Measurements from ENCODE around the gene KCTD18. TPM values are rescaled to one million over a fixed set of nuclear protein-coding genes. Genes with fewer than 3 reads are reported as not detected.

Gene KCTD18
- total RNA-seq, 2 donors from 2014 or later: 14.8 to 31.7 TPM

DNA sequence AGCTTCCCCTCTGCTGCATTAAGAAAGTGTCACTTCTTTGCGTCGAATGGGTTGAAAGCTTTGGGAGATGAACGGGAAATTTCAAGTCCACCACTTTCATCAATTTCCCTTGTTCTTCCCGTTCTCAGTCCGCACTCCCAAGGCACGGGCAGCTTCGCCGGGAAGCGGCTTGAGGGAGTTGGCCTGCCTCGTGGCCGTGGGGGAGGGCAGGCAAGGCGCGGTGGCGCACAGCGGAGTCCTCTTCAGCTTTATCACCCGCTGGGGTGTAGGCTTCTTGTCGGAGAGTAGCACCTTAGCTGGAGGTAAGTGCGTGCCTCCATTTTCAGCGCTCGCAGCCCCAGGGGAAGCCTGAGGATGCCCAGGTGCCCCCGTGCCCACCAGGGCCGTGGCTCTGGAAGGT lies 19.9 kb downstream of the KCTD18 start:
- DNase-seq (ENCODE audit: low spot score) (no peak), ATAC-seq (ENCODE audit: insufficient number of reproducible peaks, low FRiP score, low read depth) (no peak)
- Histone ChIP-seq H3K36me3 (peaks cover 26% of the 10 kb centered on the region), H3K4me1 (ENCODE audit: control insufficient read depth in 1 of 2, low read depth in 2 of 2) (no peaks in the 10 kb centered on the region), H3K9me3 (no peaks in the 10 kb centered on the region), H3K4me3 (no peak overlapping the region), H3K27me3 (replicated peaks; ENCODE audit: insufficient read depth) (no peaks in the 10 kb centered on the region), H3K27ac (no peak overlapping the region)
- TF ChIP-seq, protein P1, sequence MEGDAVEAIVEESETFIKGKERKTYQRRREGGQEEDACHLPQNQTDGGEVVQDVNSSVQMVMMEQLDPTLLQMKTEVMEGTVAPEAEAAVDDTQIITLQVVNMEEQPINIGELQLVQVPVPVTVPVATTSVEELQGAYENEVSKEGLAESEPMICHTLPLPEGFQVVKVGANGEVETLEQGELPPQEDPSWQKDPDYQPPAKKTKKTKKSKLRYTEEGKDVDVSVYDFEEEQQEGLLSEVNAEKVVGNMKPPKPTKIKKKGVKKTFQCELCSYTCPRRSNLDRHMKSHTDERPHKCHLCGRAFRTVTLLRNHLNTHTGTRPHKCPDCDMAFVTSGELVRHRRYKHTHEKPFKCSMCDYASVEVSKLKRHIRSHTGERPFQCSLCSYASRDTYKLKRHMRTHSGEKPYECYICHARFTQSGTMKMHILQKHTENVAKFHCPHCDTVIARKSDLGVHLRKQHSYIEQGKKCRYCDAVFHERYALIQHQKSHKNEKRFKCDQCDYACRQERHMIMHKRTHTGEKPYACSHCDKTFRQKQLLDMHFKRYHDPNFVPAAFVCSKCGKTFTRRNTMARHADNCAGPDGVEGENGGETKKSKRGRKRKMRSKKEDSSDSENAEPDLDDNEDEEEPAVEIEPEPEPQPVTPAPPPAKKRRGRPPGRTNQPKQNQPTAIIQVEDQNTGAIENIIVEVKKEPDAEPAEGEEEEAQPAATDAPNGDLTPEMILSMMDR (IDR thresholded peaks at IDR 0.05): no peak

DNA sequence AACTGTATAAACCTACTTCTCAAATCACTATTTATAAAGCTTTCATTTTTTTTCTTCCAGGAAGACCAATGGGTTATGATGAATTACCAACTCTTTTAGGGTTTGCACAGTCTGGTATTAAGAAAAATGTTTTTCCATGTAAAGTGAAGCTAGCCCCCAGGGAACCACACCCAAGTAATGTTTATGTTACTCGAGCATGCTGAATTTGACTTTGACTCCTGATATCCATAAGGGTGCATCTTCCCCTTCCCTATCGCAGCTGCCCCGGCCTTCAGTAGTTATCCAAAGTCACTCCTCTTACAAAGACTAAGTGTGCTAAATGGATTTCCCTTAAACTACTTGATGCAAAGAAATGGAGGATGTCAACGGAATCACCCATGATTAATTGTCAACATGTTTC lies 21.7 kb downstream of the KCTD18 start:
- no peak overlapping the region for H3K4me3 ChIP-seq
- H3K4me1 ChIP-seq (ENCODE audit: control insufficient read depth in 1 of 2, low read depth in 2 of 2): no peaks in the 10 kb centered on the region
- no peak for DNase-seq (ENCODE audit: low spot score)
- H3K9me3 ChIP-seq: no peaks in the 10 kb centered on the region
- ATAC-seq (ENCODE audit: insufficient number of reproducible peaks, low FRiP score, low read depth): no peak
- TF ChIP-seq, protein P1 (IDR thresholded peaks at IDR 0.05): no peak
- H3K27me3 ChIP-seq (replicated peaks; ENCODE audit: insufficient read depth): no peaks in the 10 kb centered on the region
- no peak overlapping the region for H3K27ac ChIP-seq
- H3K36me3 ChIP-seq: peaks cover 21% of the 10 kb centered on the region

DNA sequence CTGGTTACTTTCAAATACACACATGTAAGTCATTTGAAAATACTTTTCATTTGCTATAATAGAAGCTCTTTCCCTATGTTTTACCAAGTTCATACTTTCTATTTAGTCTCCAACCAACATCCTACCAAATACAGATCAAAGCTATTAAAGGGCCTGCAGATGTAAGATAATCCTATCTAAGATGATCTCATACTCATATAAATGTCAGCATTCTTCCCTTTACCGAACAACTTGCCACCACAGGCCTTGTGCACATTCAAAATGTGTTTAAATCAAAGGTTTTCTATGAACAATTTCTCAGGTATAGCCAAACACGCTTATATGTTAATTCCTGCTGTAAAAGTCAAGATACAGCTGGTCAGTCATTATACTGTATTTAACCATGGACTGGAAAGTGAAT lies 23.3 kb downstream of the KCTD18 start:
- no peaks in the 10 kb centered on the region for H3K9me3 ChIP-seq
- DNase-seq (ENCODE audit: low spot score) (no peak), ATAC-seq (ENCODE audit: insufficient number of reproducible peaks, low FRiP score, low read depth) (no peak)
- H3K27me3 ChIP-seq (replicated peaks; ENCODE audit: insufficient read depth): no peaks in the 10 kb centered on the region
- H3K4me3 ChIP-seq: no peak overlapping the region
- no peak overlapping the region for H3K27ac ChIP-seq
- peaks cover 11% of the 10 kb centered on the region for H3K36me3 ChIP-seq
- TF ChIP-seq, protein P1 (IDR thresholded peaks at IDR 0.05): no peak
- H3K4me1 ChIP-seq (ENCODE audit: control insufficient read depth in 1 of 2, low read depth in 2 of 2): no peaks in the 10 kb centered on the region

DNA sequence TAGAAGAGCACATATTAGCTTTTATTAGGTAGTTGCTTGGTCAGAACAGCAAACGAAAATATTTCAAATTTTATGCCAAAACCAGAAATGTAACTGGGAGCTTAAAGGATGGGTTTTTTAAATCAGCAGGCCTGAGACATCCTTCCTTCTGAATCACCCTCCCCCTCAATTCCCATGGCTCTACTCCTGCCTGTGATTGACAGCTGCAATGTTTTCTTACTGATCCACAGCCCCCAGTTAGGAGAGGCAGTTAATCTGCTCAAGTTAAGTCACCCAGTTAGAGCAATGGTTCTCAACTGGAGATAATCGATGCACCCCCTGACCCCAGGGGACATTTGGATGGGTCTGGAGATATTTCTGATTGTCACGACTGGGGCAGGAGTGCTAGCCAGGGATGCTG lies 24.9 kb downstream of the KCTD18 start:
- Histone ChIP-seq H3K36me3 (peaks cover 5% of the 10 kb centered on the region), H3K4me3 (no peak overlapping the region), H3K27me3 (replicated peaks; ENCODE audit: insufficient read depth) (no peaks in the 10 kb centered on the region), H3K9me3 (no peaks in the 10 kb centered on the region), H3K4me1 (ENCODE audit: control insufficient read depth in 1 of 2, low read depth in 2 of 2) (no peaks in the 10 kb centered on the region), H3K27ac (no peak overlapping the region)
- DNase-seq (ENCODE audit: low spot score): no peak
- no peak for ATAC-seq (ENCODE audit: insufficient number of reproducible peaks, low FRiP score, low read depth)
- TF ChIP-seq, protein P1 (IDR thresholded peaks at IDR 0.05): no peak

DNA sequence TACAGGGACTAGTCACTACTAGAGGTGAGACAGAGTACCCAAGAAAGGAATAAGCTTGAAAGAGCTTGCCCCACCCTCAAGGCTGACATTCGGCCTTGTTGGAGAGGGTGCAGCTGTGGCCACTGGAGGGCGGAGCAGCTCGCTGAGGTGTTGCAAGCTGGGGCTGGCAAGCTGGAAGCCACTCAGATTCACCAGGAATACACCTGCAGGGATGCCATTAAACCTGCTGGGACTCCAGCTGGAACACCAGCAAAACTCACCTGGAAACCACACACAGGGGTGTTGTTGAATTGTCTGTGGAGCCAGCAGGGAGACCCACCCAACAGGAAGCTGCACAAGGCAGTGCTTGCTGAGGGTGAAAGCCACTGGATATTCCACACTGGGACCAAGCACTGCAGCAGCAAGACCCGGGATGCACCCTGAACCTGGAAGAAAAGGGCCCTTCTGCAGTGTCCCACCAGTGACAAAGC lies 26.1 kb downstream of the KCTD18 start:
- TF ChIP-seq, protein P1 (IDR thresholded peaks at IDR 0.05): no peak
- no peaks in the 10 kb centered on the region for H3K27me3 ChIP-seq (replicated peaks; ENCODE audit: insufficient read depth)
- no peak for ATAC-seq (ENCODE audit: insufficient number of reproducible peaks, low FRiP score, low read depth)
- H3K9me3 ChIP-seq: no peaks in the 10 kb centered on the region
- DNase-seq (ENCODE audit: low spot score): no peak
- H3K4me1 ChIP-seq (ENCODE audit: control insufficient read depth in 1 of 2, low read depth in 2 of 2): no peaks in the 10 kb centered on the region
- H3K4me3 ChIP-seq: no peak overlapping the region
- H3K27ac ChIP-seq: no peak overlapping the region
- no peaks in the 10 kb centered on the region for H3K36me3 ChIP-seq

All from thoracic aorta (tissue), 2 donors.